K562 (cell line): ENCODE measurements around the gene RTCA. TPM values are rescaled to one million over a fixed set of nuclear protein-coding genes. Genes with fewer than 3 reads are reported as not detected.

Source experiments
- ATAC-seq: fragments of 200-7000 bp; cut with Tn5 transposase; 3 replicates; pipeline ENCODE4 v1.9.1; 2020; ENCODE audit warnings: moderate library complexity
- BruUV-seq: library from RNA; stranded (reverse); fragments of 400-500 nt; replicated peaks from 2 replicates; lab custom pipeline; 2021; lab: Mats Ljungman, UMichigan
- CTCF ChIA-PET: fragments of 300-600 bp; formaldehyde crosslinking; extraction: SDS; loops from one replicate; lab custom pipeline; 2021; ENCODE audit warnings: low intra/inter-chr PET ratio; lab: Yijun Ruan, JAX
- POLR2A ChIA-PET: fragments of 300-600, 350-650 bp; sonication (Branson Sonifier 250); formaldehyde crosslinking; extraction: SDS; loops from one replicate; lab custom pipeline; 2021; ENCODE audit warnings: antibody characterized with exemption, inconsistent platforms; lab: Yijun Ruan, JAX
- DNase-seq, 4 experiments: peaks; one replicate each; pipeline versions ENCODE4 v3.0.0 to v3.0.0-alpha.2; 2011 to 2018; ENCODE audit warnings: low spot score in 3 of 4, mixed read lengths in 3 of 4; ENCODE audit errors: extremely low read depth in 1 of 4
- FAIRE-seq: peaks from 2 replicates; lab custom pipeline; 2011; peaks lifted over from hg19 to GRCh38; lab: Jason Lieb, UNC
- H2AFZ ChIP-seq: 2 replicates; pipeline ENCODE4 v1.6.0; 2011; ENCODE audit warnings: low read depth, low read length, control low read depth, inconsistent platforms
- H3K27ac ChIP-seq: fragments of 200-600 bp; 3 replicates; pipeline ENCODE4 v1.8.0; 2011; ENCODE audit warnings: low read depth, mild to moderate bottlenecking, control low read depth, inconsistent platforms, low read length, moderate library complexity, mixed read lengths; ENCODE audit errors: extremely low read depth
- H3K27me3 ChIP-seq, 2 experiments: fragments of 300-600 bp in 1 of 2; 2 replicates in 1 of 2; 3 replicates in 1 of 2; pipeline versions ENCODE4 v1.6.0 to v1.8.0; 2011; ENCODE audit warnings: inconsistent platforms in 2 of 2, low read length in 2 of 2, mild to moderate bottlenecking in 1 of 2, mixed read lengths in 1 of 2, moderate library complexity in 1 of 2; ENCODE audit not compliant: control insufficient read depth in 2 of 2, insufficient read depth in 2 of 2
- H3K36me3 ChIP-seq: fragments of 300-600 bp; 3 replicates; pipeline ENCODE4 v1.8.0; 2011; ENCODE audit warnings: mild to moderate bottlenecking, low read length, inconsistent platforms; ENCODE audit not compliant: control insufficient read depth, insufficient read depth
- H3K4me1 ChIP-seq, 2 experiments: fragments of 200-600 bp in 1 of 2; replicated peaks in 1 of 2; 2 replicates in 1 of 2; 3 replicates in 1 of 2; pipeline versions ENCODE4 v1.5.1 to v1.8.0; 2011; ENCODE audit warnings: inconsistent platforms in 2 of 2, low read length in 2 of 2, mild to moderate bottlenecking in 1 of 2, mixed read lengths in 1 of 2, moderate library complexity in 1 of 2; ENCODE audit not compliant: control insufficient read depth in 2 of 2, insufficient read depth in 2 of 2
- H3K4me2 ChIP-seq: 2 replicates; pipeline ENCODE4 v1.6.1; 2011; ENCODE audit warnings: low read length, control low read depth, inconsistent platforms, mixed read lengths; ENCODE audit not compliant: insufficient read depth
- H3K4me3 ChIP-seq: fragments of 200-600 bp; sonication (generic), shearing (Covaris generic); 2 replicates; pipeline ENCODE4 v1.5.1; 2016; ENCODE audit warnings: control low read depth, inconsistent platforms
- H3K79me2 ChIP-seq: fragments of 200-600 bp; 3 replicates; pipeline ENCODE4 v1.8.0; 2011; ENCODE audit warnings: low read length, inconsistent platforms; ENCODE audit not compliant: control insufficient read depth, insufficient read depth
- H3K9ac ChIP-seq, 2 experiments: 2 replicates each; pipeline versions ENCODE4 v1.6.0 to v1.6.1; 2011; ENCODE audit warnings: low read depth in 2 of 2, low read length in 2 of 2, control low read depth in 1 of 2, inconsistent platforms in 1 of 2, mild to moderate bottlenecking in 1 of 2, mixed read lengths in 1 of 2; ENCODE audit not compliant: insufficient read depth in 1 of 2
- H3K9me1 ChIP-seq: one replicate; pipeline ENCODE4 v1.6.0; 2011; ENCODE audit warnings: inconsistent platforms, mild to moderate bottlenecking, low read length, moderate library complexity; ENCODE audit not compliant: control insufficient read depth, insufficient read depth
- H3K9me3 ChIP-seq: replicated peaks from 2 replicates; pipeline ENCODE4 v1.5.1; 2011; ENCODE audit warnings: low read depth, low read length, inconsistent platforms; ENCODE audit not compliant: control insufficient read depth, insufficient read depth
- H4K20me1 ChIP-seq: replicated peaks from 2 replicates; pipeline ENCODE4 v1.6.1; 2011; ENCODE audit warnings: low read length, inconsistent platforms, mixed read lengths; ENCODE audit not compliant: control insufficient read depth, insufficient read depth
- MAFG ChIP-seq: fragments of 450-650 bp; conservative IDR thresholded peaks from 2 replicates; pipeline ENCODE4 v1.6.1; 2016; ENCODE audit warnings: missing genetic modification characterization, missing compliant biosample characterization
- NUFIP1 ChIP-seq: fragments of 450-650 bp; IDR thresholded peaks from 2 replicates; pipeline ENCODE4 v1.6.1; 2018; ENCODE audit not compliant: partially characterized antibody
- RBM14 ChIP-seq: fragments of 200-400 bp; formaldehyde crosslinking; IDR thresholded peaks from 2 replicates; pipeline ENCODE4 v1.6.1; 2018; ENCODE audit warnings: low read depth, mild to moderate bottlenecking, low read length, moderate library complexity, borderline replicate concordance; ENCODE audit not compliant: insufficient read depth
- SETDB1 ChIP-seq: IDR thresholded peaks from one replicate; pipeline ENCODE4 v1.6.1; 2012; ENCODE audit warnings: low read length, control low read depth, inconsistent platforms
- SNRNP70 ChIP-seq: fragments of 200-400 bp; formaldehyde crosslinking; optimal IDR thresholded peaks from 2 replicates; pipeline ENCODE3; 2017; ENCODE audit warnings: low read depth, low read length
- TCF15 ChIP-seq: fragments of 250-450 bp; sonication (Bioruptor Pico); IDR thresholded peaks from 2 replicates; pipeline ENCODE4 v1.8.0; 2022; ENCODE audit warnings: moderate library complexity, mild to moderate bottlenecking, inconsistent platforms
- TEAD1 ChIP-seq, 2 experiments: fragments of 450-650 bp in 1 of 2; sonication (generic) in 1 of 2; formaldehyde crosslinking; IDR thresholded peaks; 2 replicates each; pipeline versions ENCODE4 v1.4.0 to v1.8.0; 2020 to 2022; ENCODE audit warnings: mild to moderate bottlenecking in 2 of 2, missing genetic modification reagents in 1 of 2
- TEAD4 ChIP-seq, 2 experiments: sonication (generic) in 1 of 2; formaldehyde crosslinking in 1 of 2; IDR thresholded peaks; 2 replicates each; pipeline versions ENCODE4 v1.6.1 to v1.8.0; 2012 to 2022; ENCODE audit warnings: borderline replicate concordance in 1 of 2, inconsistent platforms in 1 of 2, low read length in 1 of 2, mild to moderate bottlenecking in 1 of 2, missing genetic modification reagents in 1 of 2
- ZBTB1 ChIP-seq: sonication (generic); formaldehyde crosslinking; IDR thresholded peaks from 2 replicates; pipeline ENCODE4 v1.8.1; 2023; ENCODE audit warnings: missing genetic modification reagents, low read depth, mild to moderate bottlenecking, borderline replicate concordance
- ZBTB8A ChIP-seq: fragments of 450-650 bp; IDR thresholded peaks from 2 replicates; pipeline ENCODE4 v1.6.1; 2018; ENCODE audit warnings: mild to moderate bottlenecking, moderate library complexity; ENCODE audit not compliant: partially characterized antibody
- ZNF778 ChIP-seq: fragments of 450-650 bp; formaldehyde crosslinking; IDR thresholded peaks from 2 replicates; pipeline ENCODE4 v1.4.0; 2020; ENCODE audit warnings: mild to moderate bottlenecking, moderate library complexity
- ZNF785 ChIP-seq: fragments of 250-450 bp; sonication (Bioruptor Pico); IDR thresholded peaks from 2 replicates; pipeline ENCODE4 v1.4.0; 2020; ENCODE audit warnings: mild to moderate bottlenecking
- WGBS: fragments of 100-300 bp; shearing (Covaris generic); methylation state at CpG from one replicate; pipeline ENCODE4 v1.1.6; 2016; ENCODE audit warnings: low coverage, mixed read lengths; ENCODE audit not compliant: insufficient coverage; ENCODE audit errors: missing lambda C conversion rate; 5-methylcytosine and 5-hydroxymethylcytosine counted together
- in situ Hi-C: fragments of 300-500 bp; cut with MboI; formaldehyde crosslinking; loops from 4 replicates; pipeline ENCODE4 v1.15.0; 2018; ENCODE audit warnings: inconsistent platforms, mixed read lengths
- intact Hi-C: fragments of 100-400 bp; cut with micrococcal nuclease; formaldehyde crosslinking; loops from 2 replicates; pipeline ENCODE4 v1.14.2; 2022
- polyA plus RNA-seq, 8 experiments: library from polyadenylated mRNA; depleted of rRNA in 4 of 8; stranded (reverse) in 5 of 8; unstranded in 3 of 8; fragments of >200 nt; fragmentation: Nextera tagmentation in 2 of 8; fragmentation: Illumina TruSeq in 1 of 8; extraction: Ambion mirVana in 2 of 8; extraction: Trizol in 1 of 8; gene quantifications; 2 replicates each; pipeline versions ENCODE4 v1.2.1 to v1.2.3, GENCODE V29; 2011 to 2014; ENCODE audit warnings: inconsistent platforms in 1 of 8, missing spikeins in 1 of 8
- total RNA-seq, 7 experiments: library from RNA; depleted of rRNA in 6 of 7; stranded (reverse); fragments of >200 nt in 6 of 7; fragmentation: Illumina TruSeq in 2 of 7; extraction: Trizol in 2 of 7; gene quantifications; 2 replicates each; pipeline versions ENCODE4 v1.2.1 to v1.2.3, GENCODE V29; 2011 to 2021; ENCODE audit warnings: low replicate concordance in 1 of 7

RTCA gene
- total and polyA plus RNA-seq, 9 of the 15 experiments (the other 6 are each of a cell fraction or from before 2014, with no cell fraction given) = 11.6 to 57.2 (median 43.2) TPM

DNA sequence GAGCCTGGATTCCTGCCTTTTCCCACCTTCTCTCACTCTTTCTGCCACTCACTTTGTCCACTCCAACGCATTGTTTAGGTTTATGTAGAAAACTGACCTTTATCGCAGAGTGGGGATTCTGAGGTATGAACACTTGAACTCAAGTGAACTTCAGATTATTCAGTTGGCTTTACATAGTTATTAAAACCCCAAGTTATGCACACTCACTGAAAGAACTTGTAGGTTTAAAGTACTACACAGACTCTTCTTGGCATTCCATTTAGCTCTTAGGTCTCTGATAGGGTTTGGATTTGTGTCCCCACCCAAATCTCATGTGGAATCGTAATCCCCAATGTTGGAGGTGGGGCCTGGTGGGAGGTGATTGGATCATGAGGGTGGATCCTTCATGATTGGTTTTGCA lies 39.9 kb downstream of the RTCA start:
- ChIA-PET CTCF (no interaction called here), POLR2A (interaction anchor here (0.9 to 1.1 kb wide), 2 partner anchors 10 to 33 kb away, joined by 3 read pairs; no protein-coding TSS in a partner anchor)
- Histone ChIP-seq H3K9me1 (no peaks in the 10 kb centered on the region), H3K9me3 (peaks cover 3% of the 10 kb centered on the region; the same call in 1 of the 2 replicates), H3K27ac (no peak overlapping the region), H3K4me2 (no peak overlapping the region), H3K4me1 (no peaks in the 10 kb centered on the region), H2AFZ (no peak overlapping the region), H3K36me3 (no peaks in the 10 kb centered on the region), H3K79me2 (no peaks in the 10 kb centered on the region), H3K27me3 (no peaks in the 10 kb centered on the region), H3K9ac (no peak overlapping the region), H4K20me1 (no peaks in the 10 kb centered on the region), H3K4me3 (no peak overlapping the region)
- no peak for TF ChIP-seq RBM14
- TF ChIP-seq TEAD4 (IDR thresholded peaks at IDR 0.05; ENCODE audit: low read length) = no peak
- no peak for TF ChIP-seq TEAD4 (CRISPR knock-in tag; IDR thresholded peaks at IDR 0.05; ENCODE audit: borderline replicate concordance)
- TF ChIP-seq ZBTB1 (CRISPR knock-in tag) = no peak
- no peak for TF ChIP-seq SETDB1
- TF ChIP-seq ZBTB8A = no peak
- no peak for TF ChIP-seq TEAD1 (CRISPR knock-in tag; IDR thresholded peaks at IDR 0.05)
- no peak for TF ChIP-seq MAFG (tag)
- TF ChIP-seq SNRNP70 = no peak
- no peak for TF ChIP-seq ZNF785
- no peak for TF ChIP-seq ZNF778
- TF ChIP-seq TCF15 (CRISPR knock-in tag) = no peak
- no peak for TF ChIP-seq NUFIP1
- in situ Hi-C loops (no loop called here), intact Hi-C loops (no loop called here)
- ATAC-seq (no peak), FAIRE-seq (no peak), DNase-seq (no peak)
- WGBS = 66% methylated on average over 3 of the region's 3 CpGs
- BruUV-seq = no TSS peak
